A204.1 (cell line): ENCODE results near the gene R3HDM4.
"Not testable (repeated sequence)": the region's sequence is repeated elsewhere in the genome, so short reads cannot be mapped to it uniquely, and the experiment has no call there.

ENCODE experiments used
- FAIRE-seq: peaks from 2 replicates; lab custom pipeline; 2012; peaks lifted over from hg19 to GRCh38; lab: Jason Lieb, UNC

The R3HDM4 gene

GRCh38 chr19:890831-891230 is 22.2 kb downstream of the R3HDM4 start:
- no peak for FAIRE-seq

- no peak for FAIRE-seq
These were observed 23.2 kb downstream of the R3HDM4 start for GRCh38 chr19:889662-890295.

- FAIRE-seq: no peak
These were observed 24.2 kb downstream of the R3HDM4 start for GRCh38 chr19:888581-889385.

- FAIRE-seq: no peak
These were observed 25.4 kb downstream of the R3HDM4 start for GRCh38 chr19:887599-887998.

GRCh38 chr19:887072-887471 is 25.9 kb downstream of the R3HDM4 start:
- FAIRE-seq: no peak

- no peak for FAIRE-seq
These were observed 27.3 kb downstream of the R3HDM4 start for GRCh38 chr19:885536-886224.

- FAIRE-seq: no peak
These were observed 28.4 kb downstream of the R3HDM4 start for GRCh38 chr19:884420-885211.

GRCh38 chr19:883661-884211 is 29.3 kb downstream of the R3HDM4 start:
- FAIRE-seq: no peak

- no peak for FAIRE-seq
These were observed 30.0 kb downstream of the R3HDM4 start for GRCh38 chr19:882871-883497.

- FAIRE-seq: no peak
These were observed 31.5 kb downstream of the R3HDM4 start for GRCh38 chr19:881385-882071.

GRCh38 chr19:879711-880438 is 33.1 kb downstream of the R3HDM4 start:
- no peak for FAIRE-seq

- not testable (repeated sequence) for FAIRE-seq
These were observed 34.1 kb downstream of the R3HDM4 start for GRCh38 chr19:878751-879561.

- FAIRE-seq: not testable (repeated sequence)
These were observed 34.9 kb downstream of the R3HDM4 start for GRCh38 chr19:877992-878660.

- no peak for FAIRE-seq
These were observed 36.2 kb downstream of the R3HDM4 start for GRCh38 chr19:876780-877314.

GRCh38 chr19:876089-876488 is 36.9 kb downstream of the R3HDM4 start:
- FAIRE-seq: no peak

- FAIRE-seq: no peak
These were observed 37.6 kb downstream of the R3HDM4 start for GRCh38 chr19:875265-875879.

GRCh38 chr19:873561-874041 is 39.4 kb downstream of the R3HDM4 start:
- no peak for FAIRE-seq

GRCh38 chr19:873084-873483 is 39.9 kb downstream of the R3HDM4 start:
- no peak for FAIRE-seq
